CD4-positive, alpha-beta T cell treated with Interleukin-6 for 4 hours (primary cell): ENCODE measurements around the gene DENND6B.

ENCODE experiments used
- DNase-seq: peaks from one replicate; pipeline ENCODE4 v3.0.0-alpha.2; 2020; ENCODE audit warnings: mixed read lengths

DENND6B gene

DNA sequence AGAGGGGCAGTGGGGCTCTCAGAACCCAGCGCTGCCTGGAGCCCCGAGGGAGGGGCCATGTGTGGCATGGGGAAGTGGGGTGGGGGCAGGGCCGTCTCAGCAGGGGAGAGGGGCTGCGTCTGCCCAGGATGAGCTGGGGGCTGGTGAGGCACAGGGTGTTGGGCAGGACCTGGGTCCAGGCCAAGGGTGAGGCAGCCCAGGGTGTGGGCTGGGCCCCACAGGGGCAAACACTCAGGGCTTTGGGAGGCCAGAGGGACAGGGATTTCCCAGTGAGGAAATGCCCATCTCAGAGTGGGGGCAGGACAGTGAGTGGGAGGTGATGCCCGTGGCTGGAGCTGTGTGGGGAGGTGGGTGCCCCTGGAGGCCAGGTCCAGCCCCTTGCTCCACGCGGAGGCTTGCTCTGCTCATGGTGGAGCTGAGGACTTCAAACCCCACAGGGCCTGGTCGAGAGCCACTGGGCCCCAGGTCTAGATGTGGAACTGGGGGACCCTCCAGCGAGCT is 24.7 kb downstream of the DENND6B start:
- no peak for DNase-seq

DNA sequence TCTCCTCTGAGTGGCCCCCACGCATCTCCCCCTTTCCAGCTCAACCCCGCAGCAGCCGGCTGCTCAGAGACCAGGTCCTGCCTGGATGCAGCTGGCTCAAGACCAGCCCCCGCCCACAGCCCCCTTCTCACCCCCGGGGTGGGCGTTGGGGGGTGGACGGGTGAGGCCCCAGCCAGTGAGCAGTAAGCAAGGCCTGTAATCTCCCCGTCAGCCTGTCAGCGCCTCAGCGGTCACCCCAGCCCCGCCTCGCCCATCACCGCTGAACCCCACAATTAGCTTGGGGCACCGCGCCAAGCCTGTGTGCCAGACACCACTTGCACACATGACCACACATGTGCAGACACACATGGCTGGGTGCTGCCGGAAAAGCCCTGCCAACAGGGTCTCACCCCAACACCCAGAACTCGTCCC is 25.2 kb downstream of the DENND6B start:
- no peak for DNase-seq

DNA sequence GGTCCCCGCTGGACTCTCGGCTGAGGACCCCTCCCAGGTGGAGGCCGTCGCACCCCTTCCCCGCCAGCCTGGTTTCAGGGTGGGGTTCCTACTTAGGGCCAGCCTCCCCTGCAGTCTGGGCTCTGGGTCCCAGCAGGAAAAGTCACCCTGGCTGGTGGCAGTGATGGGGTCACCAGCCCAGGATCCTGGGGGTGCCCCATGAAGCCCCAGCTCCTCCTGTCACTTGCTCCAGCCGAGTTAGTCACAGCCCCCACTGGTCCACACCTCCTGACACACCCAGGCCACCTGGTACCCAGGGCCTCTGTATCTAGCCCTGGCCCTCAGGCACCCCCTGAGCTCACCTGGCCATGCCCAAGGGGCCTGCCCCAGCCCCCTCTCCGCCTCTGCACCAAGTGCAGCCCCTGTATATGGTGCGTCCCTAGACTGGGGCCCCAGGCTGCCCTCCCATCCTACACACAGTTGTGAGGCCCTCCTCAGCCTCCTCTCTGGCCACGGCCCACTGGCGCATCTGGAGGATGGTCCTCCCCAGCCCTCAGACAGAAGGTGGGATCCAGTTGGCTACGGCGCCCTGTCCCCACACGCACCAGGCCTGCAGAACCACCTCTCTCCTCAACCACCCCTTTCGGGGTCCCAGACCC is 26.1 kb downstream of the DENND6B start:
- no peak for DNase-seq

DNA sequence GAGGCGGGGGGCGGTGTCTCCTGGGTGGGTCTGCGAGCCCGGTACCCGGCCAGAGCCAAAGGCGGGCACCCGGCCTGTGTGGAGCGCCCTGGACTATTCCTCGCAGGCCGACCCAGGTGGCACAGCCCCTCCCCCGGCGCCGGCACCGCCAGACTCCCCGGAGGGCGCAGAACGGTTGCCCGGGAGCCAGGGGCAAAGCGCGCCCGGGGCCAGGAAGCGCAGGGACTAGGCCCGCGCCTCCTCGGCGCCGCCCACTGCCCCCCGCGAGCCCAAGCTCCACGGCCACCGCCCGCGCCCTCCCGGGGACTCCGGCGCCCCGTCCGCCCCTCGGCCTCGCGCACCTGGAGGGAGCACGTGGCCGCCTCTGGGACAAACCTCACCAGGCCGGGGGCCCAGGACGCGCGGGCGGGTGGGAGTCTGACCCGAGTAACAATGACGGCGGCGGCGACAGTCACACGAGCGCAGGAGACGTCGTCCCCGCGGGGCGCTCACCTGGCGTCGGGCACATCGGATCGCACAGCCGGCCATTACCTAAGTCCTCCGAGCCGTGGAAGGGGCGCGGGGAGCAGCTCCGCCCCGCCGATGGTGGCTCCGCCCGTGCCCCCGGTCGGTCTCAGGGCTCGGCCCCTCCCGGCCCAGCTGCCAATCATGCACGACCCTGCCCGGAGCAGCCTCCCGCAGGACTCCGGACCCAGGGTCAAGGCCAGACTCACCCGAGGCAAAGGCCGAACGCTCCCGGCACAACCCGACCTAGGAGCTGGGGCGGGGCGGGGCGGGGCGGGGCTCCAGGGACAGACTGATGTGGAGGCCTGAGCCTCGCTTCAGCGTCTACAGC is 26.8 kb downstream of the DENND6B start:
- no peak for DNase-seq

DNA sequence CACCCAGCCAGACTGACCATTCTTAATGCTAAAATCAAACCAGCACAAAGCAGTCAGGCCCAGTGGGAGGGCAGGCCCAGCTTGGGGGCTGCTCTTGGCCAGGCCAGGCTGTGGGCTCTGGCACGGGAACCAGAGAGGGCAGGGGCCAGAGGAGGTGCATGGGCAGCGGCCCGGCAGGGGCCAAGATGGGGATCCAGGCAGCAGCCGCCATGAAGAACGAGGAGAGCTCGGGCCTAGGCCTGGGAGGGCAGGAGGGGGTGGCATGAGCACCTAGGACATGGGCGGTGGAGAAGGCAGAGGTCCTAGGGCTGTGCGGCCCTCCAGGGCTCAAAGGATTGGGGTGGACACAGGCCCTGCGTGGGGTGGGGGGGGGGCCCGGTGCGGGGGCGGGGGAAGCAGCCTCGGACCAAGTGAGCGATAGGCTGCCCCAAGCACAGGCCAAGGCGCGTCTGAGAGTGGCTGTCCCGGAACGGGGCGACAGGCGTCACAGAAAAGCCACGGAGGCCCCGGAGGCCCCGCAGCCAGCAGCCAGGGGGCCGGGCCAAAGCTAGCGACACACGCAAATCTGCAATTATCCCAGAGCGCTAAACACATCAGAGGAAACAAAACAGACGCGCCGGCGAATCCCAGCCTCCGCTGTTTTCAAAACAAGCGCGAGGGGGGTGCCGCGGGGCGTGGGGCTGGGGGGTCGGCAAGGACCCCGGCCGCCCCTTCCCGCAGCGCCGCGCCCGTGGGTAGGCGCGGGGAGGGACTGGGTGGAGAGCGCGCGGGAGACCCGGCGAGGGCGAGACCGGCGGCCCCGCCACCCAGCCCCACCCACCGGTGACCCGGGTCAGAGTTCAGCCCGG is 27.7 kb downstream of the DENND6B start:
- DNase-seq: no peak

DNA sequence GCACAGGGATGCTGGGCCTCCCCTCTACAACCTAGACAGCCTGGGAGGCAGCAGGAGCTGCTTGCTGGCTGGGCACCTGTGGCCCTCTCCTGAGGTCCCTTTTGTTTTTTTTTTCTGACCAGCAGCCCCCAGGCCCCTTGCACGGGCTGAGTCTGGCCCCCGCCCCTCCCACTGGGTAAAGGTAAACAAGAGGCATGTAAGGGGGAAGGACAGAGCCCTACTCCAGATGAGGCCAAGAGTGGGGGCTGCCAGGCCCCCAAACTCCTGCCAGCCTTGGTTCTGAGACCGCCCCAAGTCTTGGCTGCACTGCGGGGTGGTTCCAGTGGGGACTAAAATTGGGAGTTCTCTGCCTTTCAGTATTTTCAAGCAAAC is 28.6 kb downstream of the DENND6B start:
- no peak for DNase-seq

DNA sequence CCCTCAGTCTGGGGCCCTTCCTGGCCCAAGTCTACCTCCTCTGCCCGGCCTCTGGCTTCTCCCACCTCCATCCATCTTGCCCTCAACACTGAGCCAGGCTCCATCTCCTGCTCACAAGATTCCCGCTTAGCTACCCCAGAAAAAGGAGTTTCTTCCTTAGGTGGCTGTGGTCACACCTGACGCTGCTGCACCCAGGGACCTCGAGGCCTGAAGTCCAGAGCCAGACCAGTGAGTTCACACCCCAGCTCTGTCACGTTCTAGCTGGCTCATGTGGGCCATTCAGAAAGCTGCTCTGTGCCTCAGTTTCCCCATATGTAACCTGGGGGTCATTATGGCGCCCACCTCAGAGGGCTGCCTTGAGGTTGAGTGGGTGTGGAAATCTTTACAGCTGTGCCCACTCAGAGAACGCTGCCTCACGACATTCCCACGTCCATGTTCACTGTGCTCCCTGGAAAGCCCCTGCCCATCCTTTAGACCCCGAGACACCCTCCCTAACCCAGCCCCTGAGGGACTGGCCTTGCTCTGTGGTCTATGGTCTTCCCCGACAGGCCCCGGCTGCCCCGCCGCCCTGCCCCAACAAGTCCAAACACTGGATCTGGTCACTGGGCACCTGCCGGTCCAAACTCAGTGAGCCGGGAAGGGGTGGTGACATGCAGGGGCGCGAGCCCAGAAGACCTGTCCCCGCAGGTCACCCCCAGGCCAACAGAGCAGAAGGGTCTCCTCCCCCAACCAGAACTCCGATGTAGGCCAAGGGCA is 29.1 kb downstream of the DENND6B start:
- no peak for DNase-seq

DNA sequence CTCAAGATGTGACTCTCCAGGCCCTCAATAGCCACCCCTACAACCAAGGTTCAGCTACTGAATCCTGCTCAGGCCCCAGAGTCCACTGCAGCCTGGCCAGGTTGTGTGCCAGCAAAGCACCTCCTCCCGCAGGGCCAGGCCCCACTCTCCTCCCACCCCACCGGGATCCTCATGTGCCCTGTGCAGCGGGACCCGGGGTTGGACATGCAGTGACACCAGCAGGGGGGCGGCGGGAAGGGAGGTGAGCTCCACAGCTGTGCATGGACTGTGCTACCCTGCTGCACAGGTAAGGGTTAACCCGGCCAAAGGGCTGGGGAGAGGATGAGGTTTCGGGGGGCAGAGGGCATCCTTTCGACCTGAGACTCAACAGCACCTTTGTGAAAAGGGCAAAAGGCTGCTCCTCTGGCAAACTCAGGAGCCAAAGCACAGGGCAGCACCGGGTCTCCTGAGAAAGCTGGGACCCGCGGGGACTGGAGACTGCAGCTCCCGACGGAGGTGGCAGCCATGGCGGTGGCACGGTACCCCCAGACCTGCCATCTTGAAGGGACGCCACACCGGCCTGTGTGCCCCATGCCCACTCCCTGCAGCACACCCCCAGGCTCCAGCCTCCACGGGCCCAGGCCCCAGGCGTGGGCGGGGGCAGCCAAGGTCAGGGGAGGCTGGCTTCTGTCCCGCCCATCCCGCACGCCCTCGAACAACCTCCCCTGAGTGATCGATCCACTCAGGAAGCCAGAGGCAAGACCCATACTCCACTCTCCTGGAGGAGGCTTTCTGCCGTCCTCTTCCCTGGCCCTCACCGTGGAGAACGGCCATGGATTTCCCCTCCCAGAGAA is 29.9 kb downstream of the DENND6B start:
- DNase-seq: no peak

DNA sequence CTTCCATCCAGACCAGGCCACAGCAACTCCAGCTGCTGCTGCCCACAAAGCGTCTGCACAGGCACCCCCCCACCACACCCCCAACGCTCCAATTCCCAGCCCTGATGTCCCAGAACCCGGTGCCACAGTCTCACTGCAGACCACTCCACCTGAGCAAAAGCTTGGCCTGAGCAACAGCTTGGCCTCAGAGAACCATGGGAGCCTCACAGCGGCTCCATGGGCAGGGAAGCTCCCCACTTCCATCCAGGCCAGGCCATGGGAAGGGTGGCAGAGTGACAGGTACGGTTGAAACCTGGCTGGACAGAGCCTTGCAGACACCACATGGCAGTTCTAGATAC is 32.5 kb downstream of the DENND6B start:
- no peak for DNase-seq

DNA sequence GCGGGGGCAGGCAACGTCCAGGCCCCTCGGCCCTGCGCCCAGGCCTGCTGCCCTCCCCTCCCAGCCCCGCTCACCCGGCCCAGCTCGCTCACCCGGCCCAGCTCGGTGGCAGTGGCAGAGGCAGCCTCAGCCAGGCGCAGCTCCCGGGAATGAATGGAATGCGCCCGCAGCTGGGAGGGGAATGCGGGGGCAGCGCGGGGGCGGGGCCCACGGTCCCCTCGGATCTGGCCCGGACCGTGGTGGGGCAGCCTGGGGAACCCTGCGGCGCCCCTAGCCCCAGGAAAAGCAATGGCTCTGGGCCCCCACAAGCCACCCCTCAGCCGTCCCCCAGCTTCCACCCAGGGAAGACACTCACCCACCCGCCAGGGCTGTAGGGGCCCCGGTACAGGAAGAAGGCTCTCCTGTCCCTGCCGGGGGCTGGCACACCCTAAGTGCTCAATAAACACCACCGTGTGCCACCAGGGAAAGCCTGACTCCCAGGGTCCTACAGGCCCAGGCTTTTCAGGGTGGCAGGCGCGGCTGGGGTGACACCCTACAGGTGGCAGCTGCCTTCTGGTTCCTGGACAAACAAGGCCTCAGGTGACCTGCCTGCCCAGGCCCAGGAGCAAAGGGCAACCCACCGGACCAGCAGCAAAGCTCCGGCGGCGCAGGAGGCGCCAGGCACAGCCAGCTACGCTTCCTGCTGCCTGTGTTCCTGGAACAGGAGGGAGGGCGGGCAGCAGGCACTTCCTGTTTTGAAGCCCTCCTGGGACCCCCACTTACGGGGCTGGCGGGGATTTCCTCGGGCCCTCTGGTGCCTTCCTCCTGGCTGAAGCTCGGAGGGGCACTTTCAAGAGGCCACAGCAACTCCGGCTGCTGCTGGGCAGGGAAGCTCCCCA is 33.1 kb downstream of the DENND6B start:
- DNase-seq: no peak

DNA sequence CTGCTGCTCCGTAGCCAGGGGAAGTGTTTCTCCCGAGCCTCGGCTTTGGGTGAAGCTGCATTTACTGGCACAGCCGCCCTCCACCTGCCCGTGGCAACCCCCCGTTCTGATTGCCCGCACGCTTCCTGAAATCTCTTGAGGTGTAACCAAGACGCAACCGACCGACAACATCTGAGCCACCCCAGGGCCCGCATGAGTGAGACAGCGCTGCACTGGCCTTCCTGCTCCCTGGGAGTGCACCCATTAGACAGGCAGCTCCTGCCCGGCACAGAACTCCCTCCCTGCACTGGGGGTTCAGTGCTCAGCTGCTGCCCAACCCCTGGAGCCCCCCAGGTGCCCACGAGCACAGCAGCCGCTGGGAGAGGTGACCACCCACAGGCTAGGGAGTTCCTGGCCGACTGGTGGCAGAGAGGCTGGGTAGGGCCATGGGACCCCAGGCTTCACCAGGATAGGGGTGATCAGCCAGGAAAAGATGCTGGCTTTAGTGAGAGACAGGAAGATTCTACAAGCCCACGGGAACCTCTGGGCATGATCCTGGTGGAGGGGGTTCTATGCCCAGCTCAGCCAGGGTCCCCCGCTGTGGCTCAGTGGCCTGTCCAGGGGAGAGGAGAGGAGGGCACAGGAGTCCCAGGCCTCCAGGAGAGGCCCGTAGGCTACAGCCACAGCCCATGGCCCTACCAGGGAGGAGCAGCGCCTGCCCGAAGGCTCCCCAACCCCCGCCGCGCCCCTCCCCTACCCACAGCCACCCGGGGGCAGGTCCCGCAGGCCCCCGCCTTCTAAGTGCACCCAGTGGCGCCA is 34.0 kb downstream of the DENND6B start:
- no peak for DNase-seq

DNA sequence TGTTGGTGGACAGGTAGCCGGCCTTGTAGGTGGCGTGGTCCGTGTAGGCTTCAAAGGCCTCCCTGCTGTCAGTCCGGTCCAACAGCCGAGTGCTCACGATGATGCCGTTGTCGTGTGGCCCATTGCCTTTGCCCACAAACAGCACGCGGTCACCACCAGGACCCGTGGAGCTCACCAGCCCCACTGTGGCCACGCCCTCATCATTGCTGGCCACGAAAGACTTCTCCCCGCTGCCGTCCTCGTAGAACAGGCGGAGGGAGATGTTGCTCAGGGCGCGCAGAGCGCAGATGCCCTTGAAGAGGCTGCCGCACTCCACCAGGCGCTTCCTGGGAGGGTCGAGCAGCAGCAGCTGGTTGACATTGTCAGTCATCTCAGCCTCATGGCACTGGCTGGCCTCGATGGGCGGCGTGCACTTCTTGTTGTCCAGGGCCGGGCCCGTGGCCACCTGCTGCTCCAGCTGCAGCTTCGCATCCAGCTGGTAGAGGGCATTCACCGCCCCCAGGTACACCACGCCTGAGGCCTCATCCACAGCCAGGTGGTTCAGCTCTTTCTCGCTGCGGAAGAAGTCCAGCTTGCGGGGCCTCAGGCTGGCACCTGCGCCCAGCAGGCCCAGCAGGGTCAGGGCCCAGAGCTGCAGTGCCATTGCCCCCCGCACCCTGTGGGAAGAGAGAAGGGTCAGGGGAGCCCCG is 36.7 kb downstream of the DENND6B start:
- no peak for DNase-seq

DNA sequence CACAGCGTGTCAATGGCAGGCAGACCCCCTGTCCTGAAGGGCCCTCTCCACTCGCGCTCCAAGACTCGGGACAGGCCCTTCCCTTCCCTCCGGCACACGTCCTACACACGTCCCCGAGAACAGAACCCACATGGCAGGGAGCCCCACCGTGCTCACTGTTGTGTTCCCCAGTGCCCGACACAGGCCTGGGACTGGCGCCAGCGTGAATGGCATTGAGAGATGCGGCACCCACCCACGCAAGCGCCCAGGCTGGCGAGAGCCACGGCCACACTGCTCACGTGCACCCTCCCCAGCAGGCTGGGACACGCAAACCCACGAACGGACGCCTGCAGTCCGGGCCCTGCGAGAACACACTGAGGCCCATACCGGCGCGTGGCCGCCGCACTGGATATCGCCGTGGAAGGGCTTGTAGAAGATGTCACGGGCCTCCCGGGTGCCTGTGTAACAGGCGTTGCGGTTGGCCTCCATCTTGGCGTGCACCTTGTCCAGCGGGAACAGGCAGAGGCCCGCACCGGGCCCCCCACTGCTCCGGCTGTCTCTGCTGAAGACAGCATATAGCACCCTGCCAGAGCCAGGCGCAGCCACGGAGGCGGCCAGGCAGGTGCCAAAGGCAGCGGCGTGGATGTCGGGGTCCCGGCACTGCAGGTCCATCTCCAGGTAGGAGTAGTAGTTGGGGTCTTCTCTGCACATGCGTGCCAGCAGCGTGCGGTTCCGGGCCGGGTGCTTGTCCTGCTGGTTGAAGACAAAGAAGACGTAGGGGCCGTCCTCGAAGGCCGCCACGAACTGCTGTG is 37.5 kb downstream of the DENND6B start:
- no peak for DNase-seq

DNA sequence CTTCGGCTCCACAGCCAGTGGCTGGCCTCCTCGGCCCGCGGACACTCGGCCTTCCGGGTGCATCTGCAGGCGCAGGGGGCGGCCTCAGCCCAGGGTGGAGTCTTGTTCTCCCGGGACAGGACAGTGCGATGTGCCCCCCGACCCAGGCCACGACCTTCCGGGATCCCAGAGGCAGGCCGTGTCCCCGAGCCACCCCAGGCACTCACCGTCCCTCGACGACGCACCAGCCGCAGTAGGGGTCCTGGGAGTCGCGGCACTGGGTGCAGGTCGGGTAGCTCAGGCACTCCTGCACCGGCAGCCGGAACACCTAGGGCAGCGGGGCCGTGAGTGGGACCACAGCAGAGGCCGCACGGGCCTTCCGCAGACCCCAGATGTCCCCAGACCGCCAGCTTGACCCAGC is 39.1 kb downstream of the DENND6B start:
- no peak for DNase-seq

DNA sequence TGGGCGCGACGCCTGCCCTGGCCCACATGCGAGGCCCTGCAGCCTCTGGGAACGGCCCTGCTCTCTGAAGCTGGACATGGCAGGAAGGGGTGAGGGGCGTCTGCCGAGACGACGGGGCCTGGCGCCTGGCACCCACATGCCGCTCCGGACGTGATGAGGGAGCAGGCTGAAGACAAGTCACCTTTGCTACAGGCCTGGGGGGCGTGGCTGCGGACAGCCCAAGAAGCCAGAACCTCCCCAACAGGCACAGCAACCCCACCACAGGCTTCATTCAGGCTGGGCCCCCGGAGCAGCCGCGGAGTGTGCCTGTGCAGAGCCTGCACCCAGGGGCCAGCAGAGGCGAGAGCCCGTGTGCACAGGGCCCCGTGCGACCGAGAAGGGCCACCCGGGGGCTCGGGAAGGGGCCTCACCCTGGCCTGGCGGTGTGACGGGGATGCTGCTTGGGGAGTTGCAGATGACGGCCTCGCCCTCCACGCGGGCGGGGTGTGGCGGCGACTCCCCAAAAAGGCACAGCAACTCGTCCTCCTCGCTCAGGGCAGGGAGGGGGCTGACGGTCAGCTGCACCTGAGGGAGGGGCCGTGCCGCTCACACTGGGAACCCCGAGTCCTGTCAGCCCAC is 40.0 kb downstream of the DENND6B start:
- no peak for DNase-seq

DNA sequence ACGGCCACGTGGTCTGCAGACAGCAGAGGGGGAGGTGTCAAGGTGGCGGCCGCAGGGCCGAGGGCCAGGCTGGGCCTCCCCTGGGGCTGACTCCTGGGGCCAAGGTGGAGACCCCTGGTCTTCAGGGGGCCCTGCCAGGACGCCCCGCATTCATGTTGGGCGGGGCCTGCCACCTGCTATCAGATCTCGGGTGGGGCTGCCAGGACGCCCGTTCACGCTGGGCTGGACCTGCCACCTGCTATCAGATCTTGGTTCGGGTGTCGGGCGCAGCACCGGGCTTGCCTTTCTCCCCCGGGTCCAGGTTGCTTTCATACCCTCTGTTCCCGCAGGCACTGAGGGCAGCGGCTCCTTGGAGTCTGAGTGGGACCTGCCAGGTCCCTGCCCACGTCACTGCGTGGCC is 40.5 kb downstream of the DENND6B start:
- DNase-seq: no peak

DNA sequence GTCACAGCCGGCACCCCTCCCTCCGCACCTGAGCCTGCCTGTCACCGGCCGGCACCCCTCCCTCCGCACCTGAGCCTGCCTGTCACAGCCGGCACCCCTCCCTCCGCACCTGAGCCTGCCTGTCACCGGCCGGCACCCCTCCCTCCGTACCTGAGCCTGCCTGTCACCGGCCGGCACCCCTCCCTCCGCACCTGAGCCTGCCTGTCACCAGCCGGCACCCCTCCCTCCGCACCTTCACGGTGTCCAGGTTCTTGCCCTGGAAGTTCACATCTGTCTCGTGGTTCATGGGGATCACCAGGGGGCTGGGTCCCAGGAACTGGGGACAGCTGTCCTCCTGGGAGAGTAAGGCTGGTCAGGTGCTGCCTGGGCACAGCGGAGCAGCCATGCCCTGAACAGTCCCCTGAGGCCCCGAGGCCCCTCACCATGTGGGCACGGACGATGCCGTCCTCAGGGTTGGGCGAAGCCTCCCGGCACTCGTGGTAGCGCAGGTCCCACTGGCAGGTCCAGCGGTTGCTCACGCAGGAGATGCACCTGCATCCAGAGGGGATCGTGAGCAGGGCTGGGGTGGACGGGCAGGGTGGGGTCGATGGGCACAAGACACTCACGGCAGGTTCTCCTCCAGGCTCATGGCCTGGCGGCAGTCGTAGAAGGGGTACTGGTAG is 41.1 kb downstream of the DENND6B start:
- no peak for DNase-seq

DNA sequence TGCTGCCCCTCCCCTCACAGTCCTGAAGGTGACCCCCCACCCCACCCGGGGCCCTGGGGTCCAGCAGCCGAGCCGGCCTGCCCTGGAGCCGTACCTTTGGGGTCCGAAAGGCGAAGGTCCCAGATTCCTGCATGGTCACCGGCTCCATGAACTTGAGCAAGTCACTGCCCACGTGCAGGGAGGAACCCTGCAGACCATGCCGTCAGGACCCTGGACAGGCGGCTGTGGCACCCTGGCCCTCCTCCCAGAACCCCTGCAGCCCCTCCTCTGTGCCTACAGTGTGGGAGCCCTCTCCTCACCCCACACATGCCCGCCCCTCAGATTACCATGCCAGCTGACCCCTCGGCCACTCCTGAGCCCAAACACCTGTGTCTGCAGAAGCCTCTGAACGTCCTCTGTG is 42.3 kb downstream of the DENND6B start:
- no peak for DNase-seq
